GM12878 (cell line): ENCODE data around the gene NAA25.

Experiments used
- CREM ChIP-seq: IDR thresholded peaks from 2 replicates; pipeline ENCODE4 v1.6.1; 2014; ENCODE audit warnings: antibody characterized with exemption, low read depth
- NBN ChIP-seq: fragments of 450-650 bp; IDR thresholded peaks from 2 replicates; pipeline ENCODE4 v1.6.1; 2016
- NR2F1 ChIP-seq: fragments of 450-650 bp; conservative IDR thresholded peaks from 2 replicates; pipeline ENCODE4 v1.6.1; 2017; ENCODE audit warnings: mild to moderate bottlenecking
- TAF1 ChIP-seq: IDR thresholded peaks from 2 replicates; pipeline ENCODE4 v1.6.1; 2011; ENCODE audit warnings: mild to moderate bottlenecking, low read depth, low read length, borderline replicate concordance
- TF ChIP-seq, protein P1 (sequence below), 3 experiments: IDR thresholded peaks in 2 of 3; conservative IDR thresholded peaks in 1 of 3; 2 replicates each; pipeline ENCODE4 v1.5.1; 2011; ENCODE audit warnings: low read depth in 3 of 3, low read length in 3 of 3, mild to moderate bottlenecking in 3 of 3, control low read depth in 2 of 3, moderate library complexity in 2 of 3, inconsistent platforms in 1 of 3, mixed read lengths in 1 of 3; ENCODE audit not compliant: control insufficient read depth in 2 of 3, insufficient read depth in 1 of 3; ENCODE audit errors: extremely low read depth in 1 of 3
- TF ChIP-seq, protein P2 (sequence below): fragments of 450-650 bp; IDR thresholded peaks from 2 replicates; pipeline ENCODE4 v1.6.1; 2016; ENCODE audit warnings: mild to moderate bottlenecking
- TF ChIP-seq, protein P3 (sequence below): IDR thresholded peaks from 2 replicates; pipeline ENCODE4 v1.6.1; 2011; ENCODE audit warnings: mild to moderate bottlenecking, low read depth, low read length, moderate library complexity; ENCODE audit not compliant: insufficient replicate concordance

DNA sequence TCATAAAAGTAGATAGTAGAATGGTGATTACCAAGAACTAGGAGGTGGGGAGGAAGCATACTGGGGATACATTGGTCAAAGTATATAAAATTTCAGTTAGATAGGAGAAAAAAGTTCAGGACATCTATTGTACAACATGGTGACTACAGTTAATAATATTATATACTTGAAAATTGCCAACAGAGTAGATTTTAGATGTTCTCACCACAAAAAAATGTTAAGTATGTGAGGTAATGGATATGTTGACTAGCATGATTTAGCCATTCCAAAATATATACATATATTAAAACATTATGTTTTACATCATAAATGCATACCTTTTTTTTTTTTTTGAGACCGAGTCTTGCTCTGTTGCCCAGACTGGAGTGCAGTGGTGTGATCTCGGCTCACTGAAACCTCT, 126.6 kb downstream of the NAA25 start:
- TF ChIP-seq NR2F1 = no peak
- no peak for TF ChIP-seq NBN
- TF ChIP-seq, protein P1, sequence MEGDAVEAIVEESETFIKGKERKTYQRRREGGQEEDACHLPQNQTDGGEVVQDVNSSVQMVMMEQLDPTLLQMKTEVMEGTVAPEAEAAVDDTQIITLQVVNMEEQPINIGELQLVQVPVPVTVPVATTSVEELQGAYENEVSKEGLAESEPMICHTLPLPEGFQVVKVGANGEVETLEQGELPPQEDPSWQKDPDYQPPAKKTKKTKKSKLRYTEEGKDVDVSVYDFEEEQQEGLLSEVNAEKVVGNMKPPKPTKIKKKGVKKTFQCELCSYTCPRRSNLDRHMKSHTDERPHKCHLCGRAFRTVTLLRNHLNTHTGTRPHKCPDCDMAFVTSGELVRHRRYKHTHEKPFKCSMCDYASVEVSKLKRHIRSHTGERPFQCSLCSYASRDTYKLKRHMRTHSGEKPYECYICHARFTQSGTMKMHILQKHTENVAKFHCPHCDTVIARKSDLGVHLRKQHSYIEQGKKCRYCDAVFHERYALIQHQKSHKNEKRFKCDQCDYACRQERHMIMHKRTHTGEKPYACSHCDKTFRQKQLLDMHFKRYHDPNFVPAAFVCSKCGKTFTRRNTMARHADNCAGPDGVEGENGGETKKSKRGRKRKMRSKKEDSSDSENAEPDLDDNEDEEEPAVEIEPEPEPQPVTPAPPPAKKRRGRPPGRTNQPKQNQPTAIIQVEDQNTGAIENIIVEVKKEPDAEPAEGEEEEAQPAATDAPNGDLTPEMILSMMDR (IDR thresholded peaks at IDR 0.05 in 2 of 3, conservative IDR thresholded peaks at IDR 0.05 in 1 of 3; ENCODE audit: control insufficient read depth in 2 of 3, extremely low read depth in 1 of 3, insufficient read depth in 1 of 3, low read depth in 3 of 3, low read length in 3 of 3) = no peak
- TF ChIP-seq, protein P2, sequence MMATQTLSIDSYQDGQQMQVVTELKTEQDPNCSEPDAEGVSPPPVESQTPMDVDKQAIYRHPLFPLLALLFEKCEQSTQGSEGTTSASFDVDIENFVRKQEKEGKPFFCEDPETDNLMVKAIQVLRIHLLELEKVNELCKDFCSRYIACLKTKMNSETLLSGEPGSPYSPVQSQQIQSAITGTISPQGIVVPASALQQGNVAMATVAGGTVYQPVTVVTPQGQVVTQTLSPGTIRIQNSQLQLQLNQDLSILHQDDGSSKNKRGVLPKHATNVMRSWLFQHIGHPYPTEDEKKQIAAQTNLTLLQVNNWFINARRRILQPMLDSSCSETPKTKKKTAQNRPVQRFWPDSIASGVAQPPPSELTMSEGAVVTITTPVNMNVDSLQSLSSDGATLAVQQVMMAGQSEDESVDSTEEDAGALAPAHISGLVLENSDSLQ = no peak
- TF ChIP-seq, protein P3, sequence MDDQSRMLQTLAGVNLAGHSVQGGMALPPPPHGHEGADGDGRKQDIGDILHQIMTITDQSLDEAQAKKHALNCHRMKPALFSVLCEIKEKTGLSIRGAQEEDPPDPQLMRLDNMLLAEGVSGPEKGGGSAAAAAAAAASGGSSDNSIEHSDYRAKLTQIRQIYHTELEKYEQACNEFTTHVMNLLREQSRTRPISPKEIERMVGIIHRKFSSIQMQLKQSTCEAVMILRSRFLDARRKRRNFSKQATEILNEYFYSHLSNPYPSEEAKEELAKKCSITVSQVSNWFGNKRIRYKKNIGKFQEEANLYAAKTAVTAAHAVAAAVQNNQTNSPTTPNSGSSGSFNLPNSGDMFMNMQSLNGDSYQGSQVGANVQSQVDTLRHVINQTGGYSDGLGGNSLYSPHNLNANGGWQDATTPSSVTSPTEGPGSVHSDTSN = no peak
- no peak for TF ChIP-seq CREM
- no peak for TF ChIP-seq TAF1
